Central memory CD8-positive, alpha-beta T cell (primary cell): Measurements from ENCODE around the gene HEBP2.
"Not testable (repeated sequence)": the region's sequence is repeated elsewhere in the genome, so short reads cannot be mapped to it uniquely, and the experiment has no call there.

Experiments
- ATAC-seq: fragments of 150-1000 bp; cut with Tn5 transposase; replicated peaks from 2 replicates; pipeline ENCODE4 v1.10.0; 2022; ENCODE audit warnings: mild to moderate bottlenecking, moderate FRiP score, moderate number of reproducible peaks; ENCODE audit not compliant: poor library complexity, severe bottlenecking; ENCODE audit errors: extremely low read depth
- DNase-seq, 2 donors: peaks; one replicate each; pipeline ENCODE4 v3.0.0; 2021; ENCODE audit warnings: low spot score in 2 of 2
- H3K27ac Mint-ChIP-seq: one replicate; pipeline ENCODE4 v1.8.0; 2022; ENCODE audit warnings: low read depth, mild to moderate bottlenecking, moderate library complexity, mixed read lengths
- H3K27me3 Mint-ChIP-seq: one replicate; pipeline ENCODE4 v1.8.0; 2022; ENCODE audit warnings: mixed read lengths
- H3K36me3 Mint-ChIP-seq: one replicate; pipeline ENCODE4 v1.8.0; 2022; ENCODE audit warnings: mild to moderate bottlenecking, moderate library complexity, mixed read lengths; ENCODE audit not compliant: insufficient read depth
- H3K4me1 Mint-ChIP-seq: one replicate; pipeline ENCODE4 v1.8.0; 2022; ENCODE audit warnings: mixed read lengths
- H3K4me3 Mint-ChIP-seq: one replicate; pipeline ENCODE4 v1.8.0; 2022; ENCODE audit warnings: mild to moderate bottlenecking, moderate library complexity, mixed read lengths
- H3K9me3 Mint-ChIP-seq: one replicate; pipeline ENCODE4 v1.8.0; 2022; ENCODE audit warnings: mixed read lengths

HEBP2 gene

GRCh38 chr6:138420356-138420755 is 16.3 kb downstream of the HEBP2 start:
- H3K4me3 Mint-ChIP-seq, result no peak overlapping the region
- no peak for DNase-seq
- H3K9me3 Mint-ChIP-seq, result no peaks in the 10 kb centered on the region
- no peak overlapping the region for H3K27ac Mint-ChIP-seq
- peaks cover 6% of the 10 kb centered on the region for H3K36me3 Mint-ChIP-seq
- ATAC-seq, result no peak
- H3K4me1 Mint-ChIP-seq, result no peaks in the 10 kb centered on the region
- no peaks in the 10 kb centered on the region for H3K27me3 Mint-ChIP-seq

DNA sequence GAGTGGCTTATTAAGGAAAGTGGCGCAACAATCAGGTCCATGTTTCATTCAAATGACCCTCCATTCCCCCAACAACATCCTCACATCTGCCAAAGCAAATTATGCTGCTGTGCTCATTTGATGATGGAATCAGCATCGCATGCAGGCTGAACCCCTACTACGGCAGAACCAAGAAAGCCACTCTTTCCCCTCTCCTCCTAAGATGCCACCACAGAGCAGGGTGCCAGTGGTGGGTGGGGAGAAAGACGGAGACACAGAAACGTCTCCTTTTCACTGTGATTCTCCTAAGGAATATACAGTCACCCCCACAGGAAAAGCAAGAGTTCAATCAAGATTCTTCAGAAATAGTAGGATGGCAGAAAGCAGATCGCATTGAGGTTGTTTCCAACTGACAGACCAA is 17.1 kb downstream of the HEBP2 start:
- H3K27ac Mint-ChIP-seq, result no peak overlapping the region
- no peaks in the 10 kb centered on the region for H3K27me3 Mint-ChIP-seq
- H3K4me1 Mint-ChIP-seq, result no peaks in the 10 kb centered on the region

GRCh38 chr6:138421608-138422007 is 17.6 kb downstream of the HEBP2 start:
- H3K36me3 Mint-ChIP-seq, result peaks cover 6% of the 10 kb centered on the region
- H3K9me3 Mint-ChIP-seq, result no peaks in the 10 kb centered on the region
- no peaks in the 10 kb centered on the region for H3K4me1 Mint-ChIP-seq
- no peak overlapping the region for H3K4me3 Mint-ChIP-seq
- ATAC-seq, result no peak
- H3K27ac Mint-ChIP-seq, result no peak overlapping the region
- no peaks in the 10 kb centered on the region for H3K27me3 Mint-ChIP-seq
- no peak for DNase-seq

More for the DNA sequence above, 17.1 kb downstream of the HEBP2 start:
- ATAC-seq, result no peak
- no peaks in the 10 kb centered on the region for H3K9me3 Mint-ChIP-seq
- H3K36me3 Mint-ChIP-seq, result peaks cover 6% of the 10 kb centered on the region
- no peak overlapping the region for H3K4me3 Mint-ChIP-seq
- no peak for DNase-seq

GRCh38 chr6:138422861-138423260 is 18.8 kb downstream of the HEBP2 start:
- ATAC-seq (no peak), DNase-seq (no peak)
- Mint-ChIP-seq H3K27me3 (no peaks in the 10 kb centered on the region), H3K27ac (no peak overlapping the region), H3K4me3 (no peak overlapping the region), H3K9me3 (no peaks in the 10 kb centered on the region), H3K36me3 (peaks cover 6% of the 10 kb centered on the region), H3K4me1 (no peaks in the 10 kb centered on the region)

DNA sequence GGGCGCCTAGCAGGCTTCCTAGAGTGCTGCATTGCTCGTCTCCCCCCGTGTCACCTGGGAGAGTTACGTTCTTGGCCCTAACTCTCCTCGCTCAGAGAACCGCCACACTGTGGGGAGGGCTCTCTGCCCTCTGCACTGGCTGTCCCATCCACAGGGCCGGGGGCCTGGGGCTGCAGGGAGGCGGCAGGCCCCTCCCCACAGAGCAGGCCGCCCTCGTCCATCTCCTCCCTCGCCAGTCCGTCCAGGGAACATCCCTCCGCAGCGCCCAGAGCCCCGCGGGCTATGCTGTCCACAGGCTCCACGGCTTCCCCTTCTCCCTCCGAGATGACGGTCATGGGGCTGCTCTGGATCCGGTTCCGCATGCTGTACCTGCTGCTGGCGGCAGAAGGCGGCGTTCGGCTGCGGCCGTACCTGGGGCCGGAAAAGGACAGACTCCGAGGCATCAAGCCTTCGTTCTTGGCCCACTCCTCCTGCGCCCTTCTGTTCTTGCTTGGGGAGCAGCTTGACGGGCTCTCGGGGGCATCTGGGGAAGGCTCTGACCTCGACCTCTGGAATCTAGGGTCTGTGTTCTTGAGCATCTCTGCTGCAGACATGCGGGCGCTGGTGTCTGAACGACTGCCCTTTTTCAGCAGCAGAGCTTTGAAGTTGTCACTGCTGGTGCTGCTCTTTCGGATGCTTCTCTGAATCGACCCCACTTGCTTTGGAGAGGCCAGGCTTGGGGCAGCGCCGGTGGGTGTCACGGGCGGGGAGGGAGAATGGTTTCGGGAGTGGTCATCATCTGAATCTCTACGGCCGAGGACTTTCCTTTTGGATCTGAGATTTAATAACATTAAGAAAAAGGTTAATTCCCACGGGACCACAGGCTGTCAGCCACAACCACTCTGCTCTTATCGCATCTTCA is 20.2 kb downstream of the HEBP2 start:
- H3K4me3 Mint-ChIP-seq, result no peak overlapping the region
- no peak overlapping the region for H3K27ac Mint-ChIP-seq
- H3K27me3 Mint-ChIP-seq, result peaks cover 5% of the 10 kb centered on the region
- DNase-seq (no peak), ATAC-seq (no peak)
- H3K36me3 Mint-ChIP-seq, result peaks cover 2% of the 10 kb centered on the region
- H3K9me3 Mint-ChIP-seq, result no peaks in the 10 kb centered on the region
- H3K4me1 Mint-ChIP-seq, result no peaks in the 10 kb centered on the region

- not testable (repeated sequence) for H3K9me3 Mint-ChIP-seq, H3K4me1 Mint-ChIP-seq, DNase-seq
These were observed 21.2 kb downstream of the HEBP2 start for GRCh38 chr6:138425256-138425655.

GRCh38 chr6:138426500-138427123 is 22.6 kb downstream of the HEBP2 start:
- DNase-seq, result no peak
- no peak for ATAC-seq
- Mint-ChIP-seq H3K4me1 (no peaks in the 10 kb centered on the region), H3K36me3 (no peaks in the 10 kb centered on the region), H3K9me3 (no peaks in the 10 kb centered on the region), H3K27me3 (peaks cover 28% of the 10 kb centered on the region), H3K4me3 (no peak overlapping the region), H3K27ac (no peak overlapping the region)

More at GRCh38 chr6:138425256-138425655, 21.2 kb downstream of the HEBP2 start:
- ATAC-seq, H3K36me3 Mint-ChIP-seq, H3K4me3 Mint-ChIP-seq, H3K27ac Mint-ChIP-seq: not testable (repeated sequence)
- H3K27me3 Mint-ChIP-seq, result peaks cover 15% of the 10 kb centered on the region

DNA sequence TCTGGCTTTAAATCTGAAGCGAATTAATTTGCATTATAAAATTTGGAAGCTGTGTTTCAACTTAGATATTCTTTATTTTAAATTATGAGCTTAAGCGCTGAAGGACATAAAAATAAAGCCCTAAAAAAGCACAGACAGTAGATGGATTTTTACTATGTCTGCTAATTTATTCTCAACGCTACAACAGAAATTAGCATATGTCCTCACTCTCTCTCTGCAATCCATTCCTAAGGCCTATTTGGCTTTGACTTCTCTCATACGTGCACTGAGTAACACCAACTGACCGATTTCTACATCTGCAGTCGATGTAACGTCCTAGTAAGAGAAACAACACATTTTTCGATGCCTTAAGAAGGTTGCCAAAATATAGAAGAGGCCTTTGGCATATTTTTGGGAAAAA is 23.7 kb downstream of the HEBP2 start:
- DNase-seq (no peak), ATAC-seq (no peak)
- no peaks in the 10 kb centered on the region for H3K36me3 Mint-ChIP-seq
- peaks cover 35% of the 10 kb centered on the region for H3K27me3 Mint-ChIP-seq
- no peaks in the 10 kb centered on the region for H3K9me3 Mint-ChIP-seq
- no peaks in the 10 kb centered on the region for H3K4me1 Mint-ChIP-seq
- no peak overlapping the region for H3K27ac Mint-ChIP-seq
- no peak overlapping the region for H3K4me3 Mint-ChIP-seq

DNA sequence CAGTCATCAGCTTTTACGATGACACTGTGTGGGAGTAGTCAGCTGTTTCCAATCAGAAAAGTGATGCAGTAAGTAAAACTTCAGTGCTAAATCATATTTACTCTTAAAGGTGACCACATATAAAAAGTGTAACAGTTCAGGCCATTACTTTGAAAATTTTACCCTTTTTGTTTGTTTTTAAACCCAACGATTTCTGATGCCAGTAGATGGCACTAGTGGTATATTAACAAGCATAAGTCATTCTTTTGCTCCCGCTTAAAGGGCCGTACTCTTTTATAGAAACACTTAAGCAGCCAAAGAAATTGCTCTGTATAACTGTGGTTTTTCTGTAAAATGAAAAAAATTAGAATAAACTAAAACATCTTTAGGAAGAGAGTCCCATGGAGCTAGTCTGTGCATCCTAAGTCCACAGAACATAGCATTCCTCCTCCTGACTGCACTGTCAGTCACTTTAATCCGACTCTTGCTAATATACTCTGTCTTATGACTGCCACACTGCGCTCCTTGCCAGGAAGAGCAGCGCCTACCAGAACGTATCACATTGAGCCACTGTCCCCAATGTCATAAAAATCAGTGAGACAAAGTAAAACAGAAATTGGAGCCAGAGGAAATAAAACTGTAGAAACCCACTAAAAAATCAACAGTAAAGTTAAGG is 25.0 kb downstream of the HEBP2 start:
- H3K4me3 Mint-ChIP-seq, result no peak overlapping the region
- no peaks in the 10 kb centered on the region for H3K9me3 Mint-ChIP-seq
- H3K4me1 Mint-ChIP-seq, result no peaks in the 10 kb centered on the region
- H3K36me3 Mint-ChIP-seq, result no peaks in the 10 kb centered on the region
- no peak for ATAC-seq
- peaks cover 35% of the 10 kb centered on the region for H3K27me3 Mint-ChIP-seq
- DNase-seq, result no peak
- no peak overlapping the region for H3K27ac Mint-ChIP-seq

GRCh38 chr6:138429761-138430160 is 25.7 kb downstream of the HEBP2 start:
- peaks cover 35% of the 10 kb centered on the region for H3K27me3 Mint-ChIP-seq
- no peak overlapping the region for H3K4me3 Mint-ChIP-seq
- no peak for DNase-seq
- no peaks in the 10 kb centered on the region for H3K36me3 Mint-ChIP-seq
- no peak for ATAC-seq
- no peaks in the 10 kb centered on the region for H3K9me3 Mint-ChIP-seq
- H3K27ac Mint-ChIP-seq, result no peak overlapping the region
- H3K4me1 Mint-ChIP-seq, result no peaks in the 10 kb centered on the region

DNA sequence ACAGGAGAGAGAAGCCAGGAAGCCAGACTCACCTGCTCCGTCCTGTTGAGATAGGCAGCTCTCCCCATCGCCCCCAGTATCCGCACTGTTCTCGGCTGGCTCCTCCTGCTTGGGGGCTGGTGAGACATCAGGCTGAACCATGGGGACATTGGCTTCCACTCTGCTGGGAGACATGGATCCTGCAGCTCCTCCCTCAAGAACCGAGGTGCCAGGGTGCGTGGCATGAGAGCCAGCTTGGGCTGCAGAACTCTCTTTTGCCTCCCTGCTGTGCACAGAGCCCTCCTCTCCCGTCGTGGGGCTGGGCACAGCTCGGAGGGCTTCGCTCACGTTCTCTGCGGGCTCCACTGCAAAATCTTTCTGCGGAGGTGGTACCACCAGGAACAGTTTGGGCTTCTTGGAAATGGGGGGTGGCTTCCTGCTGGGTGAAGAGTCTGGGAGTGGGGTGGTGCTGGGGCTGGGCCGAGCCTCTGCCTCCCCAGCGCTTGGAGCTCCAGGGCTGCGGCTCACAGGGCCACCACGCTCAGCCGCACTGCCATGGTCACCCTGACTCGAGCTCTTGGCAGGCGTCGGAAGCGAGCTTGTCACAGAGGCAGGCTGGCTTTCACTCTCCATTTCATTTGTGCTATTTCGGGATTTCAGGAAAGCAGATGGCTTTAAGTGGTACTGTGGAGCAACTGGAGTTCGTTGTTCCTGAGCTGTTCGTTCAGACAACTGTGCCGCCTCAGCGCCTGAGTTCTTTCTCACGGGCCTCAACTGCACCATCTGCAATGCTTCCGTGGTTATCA is 26.5 kb downstream of the HEBP2 start:
- ATAC-seq (no peak), DNase-seq (no peak)
- no peak overlapping the region for H3K27ac Mint-ChIP-seq
- peaks cover 35% of the 10 kb centered on the region for H3K27me3 Mint-ChIP-seq
- H3K4me1 Mint-ChIP-seq, result no peaks in the 10 kb centered on the region
- H3K4me3 Mint-ChIP-seq, result no peak overlapping the region
- no peaks in the 10 kb centered on the region for H3K36me3 Mint-ChIP-seq
- no peaks in the 10 kb centered on the region for H3K9me3 Mint-ChIP-seq
